Tibial nerve (tissue), 4 donors: Measurements from ENCODE around the gene ANO10. TPM values are rescaled to one million over a fixed set of nuclear protein-coding genes. Genes with fewer than 3 reads are reported as not detected.
A peak's percentile ranks its signal among the peaks of the same experiment; 100 is the strongest.
"Not testable (repeated sequence)": the region's sequence is repeated elsewhere in the genome, so short reads cannot be mapped to it uniquely, and the experiment has no call there.

ENCODE experiments used
- DNase-seq, 2 donors: peaks; one replicate each; pipeline ENCODE4 v3.0.0-alpha.2; 2019; ENCODE audit warnings: low spot score in 2 of 2
- H3K27ac ChIP-seq, 4 donors: fragments of 200-600 bp; sonication (generic) in 3 of 4; one replicate each; pipeline ENCODE4 v1.5.1; 2017 to 2019; ENCODE audit warnings: mild to moderate bottlenecking in 1 of 4
- H3K27me3 ChIP-seq, 2 donors: fragments of 200-600 bp; sonication (generic) in 1 of 2; one replicate each; pipeline versions ENCODE4 v1.5.1 to v1.6.0; 2017 to 2019
- H3K36me3 ChIP-seq, 3 donors: fragments of 200-600 bp; sonication (generic); one replicate each; pipeline ENCODE4 v1.5.1; 2018 to 2019
- H3K4me1 ChIP-seq, 4 donors: fragments of 200-600 bp; sonication (generic) in 3 of 4; one replicate each; pipeline ENCODE4 v1.5.1; 2017 to 2019
- H3K4me3 ChIP-seq, 4 donors: fragments of 200-600 bp; sonication (generic) in 3 of 4; one replicate each; pipeline ENCODE4 v1.5.1; 2017 to 2019; ENCODE audit warnings: mild to moderate bottlenecking in 1 of 4, moderate library complexity in 1 of 4
- H3K9me3 ChIP-seq, 4 donors: fragments of 200-600 bp; sonication (generic) in 3 of 4; one replicate each; pipeline ENCODE4 v1.5.1; 2017 to 2019
- EP300 ChIP-seq, 2 donors: sonication (generic); formaldehyde crosslinking; IDR thresholded peaks; one replicate each; pipeline ENCODE4 v1.6.1; 2017; ENCODE audit warnings: antibody characterized with exemption in 2 of 2, mild to moderate bottlenecking in 1 of 2
- POLR2A ChIP-seq, 2 donors: fragments of 450-650 bp; IDR thresholded peaks; one replicate each; pipeline ENCODE4 v1.6.1; 2017; ENCODE audit warnings: antibody characterized with exemption in 2 of 2, mild to moderate bottlenecking in 2 of 2, moderate library complexity in 2 of 2
- WGBS, 2 donors: methylation state at CpG; one replicate each; pipeline ENCODE4 v1.1.5; 2018; 5-methylcytosine and 5-hydroxymethylcytosine counted together
- total RNA-seq, 4 donors: library from RNA; depleted of rRNA; stranded (reverse); fragments of >200 nt; gene quantifications; one replicate each; pipeline ENCODE4 v1.1.0, GENCODE V29; 2016
- TF ChIP-seq, protein P1 (sequence below), 5 experiments: fragments of 200-600 bp in 3 of 5; fragments of 450-650 bp in 2 of 5; sonication (generic) in 3 of 5; IDR thresholded peaks; one replicate each; pipeline ENCODE4 v1.5.1; 2016 to 2019; ENCODE audit warnings: antibody characterized with exemption in 5 of 5, mild to moderate bottlenecking in 3 of 5, moderate library complexity in 2 of 5

The ANO10 gene
- total RNA-seq, 4 donors from 2014 or later: 19.4 to 28.8 (median 21.2) TPM

DNA sequence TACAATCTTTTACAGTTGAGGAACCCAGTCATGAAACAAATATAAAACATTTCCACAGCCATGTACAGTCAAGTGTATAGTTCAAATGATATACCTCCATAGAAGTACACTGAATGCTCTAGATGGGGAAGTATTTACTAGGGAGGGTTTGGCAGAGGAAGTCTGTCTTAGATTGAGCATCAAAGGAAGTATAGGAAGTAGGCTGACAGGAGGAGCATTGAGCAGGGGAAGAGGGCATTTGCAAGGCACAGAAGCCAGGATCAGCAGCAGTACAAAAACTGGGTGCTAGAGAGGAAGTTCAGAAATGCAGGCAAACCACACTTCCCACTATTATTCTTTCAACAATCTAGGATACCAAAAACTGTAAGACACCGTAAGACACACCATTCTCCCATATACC, 122.6 kb downstream of the ANO10 start:
- Histone ChIP-seq H3K9me3 (no peaks in the 10 kb centered on the region), H3K4me3 (no peak overlapping the region), H3K27me3 (no peaks in the 10 kb centered on the region), H3K27ac (no peak overlapping the region), H3K4me1 (peaks cover 0 to 15% (median 0%) of the 10 kb centered on the region in 4 donors), H3K36me3 (no peaks in the 10 kb centered on the region)
- 80 to 93% methylated on average over 1 of the region's 1 CpG for WGBS, 2 donors
- DNase-seq: no peak
- TF ChIP-seq, protein P1, sequence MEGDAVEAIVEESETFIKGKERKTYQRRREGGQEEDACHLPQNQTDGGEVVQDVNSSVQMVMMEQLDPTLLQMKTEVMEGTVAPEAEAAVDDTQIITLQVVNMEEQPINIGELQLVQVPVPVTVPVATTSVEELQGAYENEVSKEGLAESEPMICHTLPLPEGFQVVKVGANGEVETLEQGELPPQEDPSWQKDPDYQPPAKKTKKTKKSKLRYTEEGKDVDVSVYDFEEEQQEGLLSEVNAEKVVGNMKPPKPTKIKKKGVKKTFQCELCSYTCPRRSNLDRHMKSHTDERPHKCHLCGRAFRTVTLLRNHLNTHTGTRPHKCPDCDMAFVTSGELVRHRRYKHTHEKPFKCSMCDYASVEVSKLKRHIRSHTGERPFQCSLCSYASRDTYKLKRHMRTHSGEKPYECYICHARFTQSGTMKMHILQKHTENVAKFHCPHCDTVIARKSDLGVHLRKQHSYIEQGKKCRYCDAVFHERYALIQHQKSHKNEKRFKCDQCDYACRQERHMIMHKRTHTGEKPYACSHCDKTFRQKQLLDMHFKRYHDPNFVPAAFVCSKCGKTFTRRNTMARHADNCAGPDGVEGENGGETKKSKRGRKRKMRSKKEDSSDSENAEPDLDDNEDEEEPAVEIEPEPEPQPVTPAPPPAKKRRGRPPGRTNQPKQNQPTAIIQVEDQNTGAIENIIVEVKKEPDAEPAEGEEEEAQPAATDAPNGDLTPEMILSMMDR (IDR thresholded peaks at IDR 0.05): no peak
- no peak for TF ChIP-seq EP300 (IDR thresholded peaks at IDR 0.05)
- no peak for TF ChIP-seq POLR2A (IDR thresholded peaks at IDR 0.05)

DNA sequence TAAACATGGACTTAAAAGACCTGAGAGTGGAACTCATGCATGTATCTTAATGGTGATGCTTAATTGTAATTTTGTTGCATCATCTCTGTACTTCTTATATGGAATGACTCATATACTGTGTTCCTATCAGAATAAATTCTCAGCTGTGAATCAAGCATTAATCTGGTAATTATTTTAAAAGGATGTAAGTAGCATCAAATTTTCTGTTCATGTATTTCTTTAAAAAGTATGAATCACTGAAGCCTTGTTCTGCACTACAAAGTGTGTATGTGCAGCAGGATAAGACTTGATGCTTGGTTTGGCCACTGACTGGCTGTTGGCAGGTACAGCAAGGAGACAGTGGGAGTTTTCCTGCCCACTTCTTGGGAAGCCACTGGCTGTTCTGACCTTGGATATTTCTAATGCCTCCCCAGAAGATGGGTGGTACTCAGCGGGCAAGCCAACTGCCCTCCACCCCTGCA, 123.9 kb downstream of the ANO10 start:
- H3K4me3 ChIP-seq: no peak overlapping the region
- DNase-seq: no peak
- no peaks in the 10 kb centered on the region for H3K9me3 ChIP-seq
- no peaks in the 10 kb centered on the region for H3K27me3 ChIP-seq
- H3K27ac ChIP-seq: no peak overlapping the region
- no peaks in the 10 kb centered on the region for H3K36me3 ChIP-seq
- TF ChIP-seq, protein P1 (IDR thresholded peaks at IDR 0.05): no peak
- no peak for TF ChIP-seq EP300 (IDR thresholded peaks at IDR 0.05)
- TF ChIP-seq POLR2A (IDR thresholded peaks at IDR 0.05): no peak
- 67 to 91% methylated on average over 1 of the region's 1 CpG for WGBS, 2 donors
- H3K4me1 ChIP-seq: peaks cover 0 to 15% (median 0%) of the 10 kb centered on the region in 4 donors

DNA sequence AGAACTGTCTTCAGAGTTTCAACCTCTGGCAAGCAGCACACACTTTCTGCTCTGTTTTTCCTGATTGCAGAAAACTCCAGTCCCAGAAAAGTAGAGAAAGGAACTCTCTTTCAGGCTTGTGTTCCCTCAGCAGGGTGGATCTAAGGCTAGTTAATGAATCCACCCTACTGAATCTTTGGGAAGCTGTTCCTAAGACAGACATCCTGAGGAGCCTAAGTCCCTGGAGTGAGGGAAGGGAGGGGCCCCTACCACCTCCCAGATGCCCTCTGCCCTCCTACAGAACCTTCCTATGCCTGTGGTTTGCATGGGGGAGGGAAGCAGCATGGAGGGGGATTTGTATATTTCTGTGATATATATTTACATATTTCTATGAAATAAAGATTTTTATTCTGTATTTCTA, 124.4 kb downstream of the ANO10 start:
- DNase-seq: no peak
- Histone ChIP-seq H3K27ac (peak overlapping the region in 1 of 4 donors; percentile 41), H3K36me3 (no peaks in the 10 kb centered on the region), H3K27me3 (no peaks in the 10 kb centered on the region), H3K9me3 (no peaks in the 10 kb centered on the region), H3K4me1 (peaks cover 0 to 15% (median 0%) of the 10 kb centered on the region in 4 donors), H3K4me3 (no peak overlapping the region)
- TF ChIP-seq EP300 (IDR thresholded peaks at IDR 0.05): no peak
- TF ChIP-seq POLR2A (IDR thresholded peaks at IDR 0.05): no peak
- TF ChIP-seq, protein P1 (IDR thresholded peaks at IDR 0.05): no peak

DNA sequence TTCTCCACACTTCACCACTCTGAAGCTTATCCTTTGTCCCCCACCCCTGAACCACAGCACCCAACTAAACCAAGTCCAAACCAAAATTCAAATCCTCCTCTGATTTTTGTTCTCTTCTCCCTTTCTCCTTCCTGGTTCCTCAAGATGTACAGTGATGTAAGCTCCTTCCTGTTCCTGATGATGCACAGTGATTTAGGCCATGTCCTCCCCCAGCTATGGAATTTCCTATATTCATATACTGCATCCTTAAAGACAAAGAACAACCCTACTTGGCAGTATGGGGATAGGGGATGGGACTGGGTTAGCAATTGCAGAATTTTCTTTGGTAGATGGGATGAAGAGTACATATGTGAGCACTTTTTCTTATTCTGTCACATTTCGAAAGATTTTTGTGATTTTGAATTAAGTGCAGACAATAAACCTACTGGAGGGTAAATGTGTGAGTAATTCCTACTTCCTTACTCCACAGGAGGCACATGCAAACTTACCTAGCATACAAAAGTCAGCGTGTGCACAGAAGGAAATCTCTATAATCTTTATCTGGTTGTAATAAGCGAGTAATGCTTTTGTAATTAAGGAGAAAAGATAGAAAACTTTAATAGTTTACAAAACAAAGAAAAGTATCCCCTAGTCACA, 125.0 kb downstream of the ANO10 start:
- Histone ChIP-seq H3K36me3 (no peaks in the 10 kb centered on the region), H3K9me3 (no peaks in the 10 kb centered on the region), H3K27ac (peak overlapping the region in 1 of 4 donors; percentile 41), H3K4me3 (no peak overlapping the region), H3K4me1 (peaks cover 0 to 15% (median 0%) of the 10 kb centered on the region in 4 donors), H3K27me3 (no peaks in the 10 kb centered on the region)
- TF ChIP-seq EP300 (IDR thresholded peaks at IDR 0.05): no peak
- TF ChIP-seq POLR2A (IDR thresholded peaks at IDR 0.05): no peak
- TF ChIP-seq, protein P1 (IDR thresholded peaks at IDR 0.05): no peak
- DNase-seq: no peak
- 74 to 79% methylated on average over 3 of the region's 3 CpGs for WGBS, 2 donors

DNA sequence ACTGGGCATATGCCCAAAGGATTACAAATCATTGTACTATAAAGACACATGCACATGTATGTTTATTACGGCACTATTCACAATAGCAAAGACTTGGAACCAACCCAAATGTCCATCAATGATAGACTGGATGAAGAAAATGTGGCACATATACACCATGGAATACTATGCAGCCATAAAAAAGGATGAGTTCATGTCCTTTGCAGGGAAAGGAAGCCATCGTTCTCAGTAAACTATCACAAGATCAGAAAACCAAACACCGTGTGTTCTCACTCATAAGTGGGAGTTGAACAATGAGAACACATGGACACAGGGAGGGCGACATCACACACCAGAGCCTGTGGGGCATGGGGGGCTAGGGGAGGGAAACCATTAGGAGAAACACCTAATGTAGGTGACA, 128.9 kb downstream of the ANO10 start:
- H3K4me1 ChIP-seq, DNase-seq, H3K4me3 ChIP-seq, H3K9me3 ChIP-seq, H3K36me3 ChIP-seq, H3K27ac ChIP-seq, H3K27me3 ChIP-seq: not testable (repeated sequence)
- 89 to 94% methylated on average over 4 of the region's 4 CpGs for WGBS, 2 donors

DNA sequence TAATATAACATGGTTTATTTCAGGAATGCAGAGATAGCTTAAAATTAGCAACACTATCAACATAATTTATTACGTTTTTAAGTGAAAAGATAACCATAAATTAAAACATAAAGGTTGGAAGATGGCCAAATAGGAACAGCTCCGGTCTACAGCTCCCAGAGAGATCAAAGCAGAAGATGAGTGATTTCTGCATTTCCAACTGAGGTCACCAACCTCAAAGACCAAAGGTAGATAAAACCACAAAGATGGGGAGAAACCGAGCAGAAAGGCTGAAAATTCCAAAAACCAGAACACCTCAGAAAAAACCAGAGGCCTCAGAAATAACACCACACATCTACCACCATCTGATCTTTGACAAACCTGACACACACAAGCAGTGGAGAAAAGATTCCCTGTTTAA, 130.0 kb downstream of the ANO10 start:
- 73 to 80% methylated on average over 3 of the region's 3 CpGs for WGBS, 2 donors
- H3K9me3 ChIP-seq, DNase-seq, H3K4me1 ChIP-seq, H3K4me3 ChIP-seq, H3K27me3 ChIP-seq, H3K27ac ChIP-seq, H3K36me3 ChIP-seq: not testable (repeated sequence)
